Uterus (tissue), 4 donors: Measurements from ENCODE around the gene HCFC1. TPM values are rescaled to one million over a fixed set of nuclear protein-coding genes. Genes with fewer than 3 reads are reported as not detected.

Experiments used
- DNase-seq, 2 donors: peaks; one replicate each; pipeline ENCODE4 v3.0.0-alpha.2; 2019 to 2020
- H3K27ac ChIP-seq, 2 donors: fragments of 200-600 bp; sonication (generic); 1 replicate in 1 of 2; 2 replicates in 1 of 2; pipeline ENCODE4 v1.5.1; 2016 to 2018
- H3K27me3 ChIP-seq, 2 donors: fragments of 200-600 bp; sonication (generic); one replicate each; pipeline ENCODE4 v1.5.1; 2018 to 2019; ENCODE audit warnings: control low read depth in 1 of 2
- H3K36me3 ChIP-seq, 2 donors: fragments of 200-600 bp; sonication (generic); one replicate each; pipeline ENCODE4 v1.5.1; 2019; ENCODE audit warnings: control low read depth in 1 of 2
- H3K4me1 ChIP-seq, 2 donors: fragments of 200-600 bp; sonication (generic); one replicate each; pipeline ENCODE4 v1.5.1; 2018 to 2019; ENCODE audit warnings: control low read depth in 1 of 2
- H3K4me3 ChIP-seq, 2 donors: fragments of 200-600 bp; sonication (generic); 1 replicate in 1 of 2; 2 replicates in 1 of 2; pipeline ENCODE4 v1.5.1; 2018 to 2019; ENCODE audit warnings: mild to moderate bottlenecking in 1 of 2
- H3K9me3 ChIP-seq, 2 donors: fragments of 200-600 bp; sonication (generic); one replicate each; pipeline ENCODE4 v1.5.1; 2019; ENCODE audit warnings: control low read depth in 1 of 2
- POLR2A ChIP-seq, 2 donors: fragments of 450-650 bp; IDR thresholded peaks; one replicate each; pipeline ENCODE4 v1.6.1; 2016; ENCODE audit warnings: antibody characterized with exemption in 2 of 2, mild to moderate bottlenecking in 1 of 2, moderate library complexity in 1 of 2
- intact Hi-C: fragments of 100-400 bp; cut with DNase I; formaldehyde crosslinking; loops from one replicate; pipeline ENCODE4 v1.15.1; 2023; ENCODE audit warnings: low total_unique reads
- total RNA-seq, 4 donors: library from RNA; depleted of rRNA in 3 of 4; stranded (reverse); fragments of >200 nt in 3 of 4; gene quantifications; one replicate each; pipeline versions ENCODE4 v1.1.0 to v1.2.4, GENCODE V29; 2014 to 2023
- TF ChIP-seq, protein P1 (sequence below), 4 experiments: fragments of 200-600 bp in 2 of 4; fragments of 450-650 bp in 2 of 4; sonication (generic) in 2 of 4; IDR thresholded peaks; one replicate each; pipeline ENCODE4 v1.5.1; 2016 to 2019; ENCODE audit warnings: antibody characterized with exemption in 4 of 4, mild to moderate bottlenecking in 2 of 4, moderate library complexity in 1 of 4
- donor health status: DM: yes; HTN: yes; CAD: no.

HCFC1 gene
- total RNA-seq, 4 donors from 2014 or later = 20.9 to 65.7 (median 37.3) TPM

DNA sequence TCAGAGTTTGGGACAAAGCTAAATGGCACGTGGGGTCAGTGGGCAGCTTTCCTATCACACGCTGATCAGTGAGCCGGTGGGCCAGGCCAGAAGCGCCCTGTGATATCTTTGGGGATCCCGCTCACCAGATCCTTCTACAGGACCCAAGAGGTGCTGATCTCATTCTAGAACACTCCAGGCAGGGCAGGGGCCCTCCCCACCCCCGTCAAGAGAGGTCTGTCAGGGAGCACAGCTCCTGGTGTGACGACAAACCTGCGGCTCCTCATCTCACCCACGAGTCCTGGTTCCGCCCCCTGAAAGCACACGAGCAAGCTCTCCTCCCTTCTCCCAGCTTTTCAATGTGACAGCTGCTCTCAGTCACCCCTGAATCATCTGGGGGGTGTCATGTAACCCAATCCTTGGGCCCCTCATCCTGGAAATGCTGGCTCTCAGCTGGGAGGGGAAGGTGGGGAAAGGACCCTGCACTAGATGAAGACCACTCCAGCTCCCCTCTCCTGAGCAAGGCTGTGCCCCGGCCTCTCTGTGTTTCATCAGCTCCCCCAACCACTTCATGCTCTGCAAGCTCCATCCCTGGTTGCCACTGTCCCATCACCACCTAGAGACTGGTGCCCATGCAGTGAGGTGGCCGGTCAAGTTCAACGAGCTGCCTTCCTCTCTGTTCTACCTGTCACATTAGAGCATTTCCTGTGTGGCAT lies 4.6 kb downstream of the HCFC1 start:
- DNase-seq = no peak
- Histone ChIP-seq H3K27me3 (no peaks in the 10 kb centered on the region), H3K27ac (peak overlapping the region; percentile 8 to 21), H3K9me3 (no peaks in the 10 kb centered on the region), H3K4me3 (no peak overlapping the region), H3K36me3 (no peaks in the 10 kb centered on the region), H3K4me1 (no peaks in the 10 kb centered on the region)
- intact Hi-C loops = no loop called here
- TF ChIP-seq, protein P1, sequence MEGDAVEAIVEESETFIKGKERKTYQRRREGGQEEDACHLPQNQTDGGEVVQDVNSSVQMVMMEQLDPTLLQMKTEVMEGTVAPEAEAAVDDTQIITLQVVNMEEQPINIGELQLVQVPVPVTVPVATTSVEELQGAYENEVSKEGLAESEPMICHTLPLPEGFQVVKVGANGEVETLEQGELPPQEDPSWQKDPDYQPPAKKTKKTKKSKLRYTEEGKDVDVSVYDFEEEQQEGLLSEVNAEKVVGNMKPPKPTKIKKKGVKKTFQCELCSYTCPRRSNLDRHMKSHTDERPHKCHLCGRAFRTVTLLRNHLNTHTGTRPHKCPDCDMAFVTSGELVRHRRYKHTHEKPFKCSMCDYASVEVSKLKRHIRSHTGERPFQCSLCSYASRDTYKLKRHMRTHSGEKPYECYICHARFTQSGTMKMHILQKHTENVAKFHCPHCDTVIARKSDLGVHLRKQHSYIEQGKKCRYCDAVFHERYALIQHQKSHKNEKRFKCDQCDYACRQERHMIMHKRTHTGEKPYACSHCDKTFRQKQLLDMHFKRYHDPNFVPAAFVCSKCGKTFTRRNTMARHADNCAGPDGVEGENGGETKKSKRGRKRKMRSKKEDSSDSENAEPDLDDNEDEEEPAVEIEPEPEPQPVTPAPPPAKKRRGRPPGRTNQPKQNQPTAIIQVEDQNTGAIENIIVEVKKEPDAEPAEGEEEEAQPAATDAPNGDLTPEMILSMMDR (IDR thresholded peaks at IDR 0.05) = no peak
- no peak for TF ChIP-seq POLR2A (IDR thresholded peaks at IDR 0.05)

DNA sequence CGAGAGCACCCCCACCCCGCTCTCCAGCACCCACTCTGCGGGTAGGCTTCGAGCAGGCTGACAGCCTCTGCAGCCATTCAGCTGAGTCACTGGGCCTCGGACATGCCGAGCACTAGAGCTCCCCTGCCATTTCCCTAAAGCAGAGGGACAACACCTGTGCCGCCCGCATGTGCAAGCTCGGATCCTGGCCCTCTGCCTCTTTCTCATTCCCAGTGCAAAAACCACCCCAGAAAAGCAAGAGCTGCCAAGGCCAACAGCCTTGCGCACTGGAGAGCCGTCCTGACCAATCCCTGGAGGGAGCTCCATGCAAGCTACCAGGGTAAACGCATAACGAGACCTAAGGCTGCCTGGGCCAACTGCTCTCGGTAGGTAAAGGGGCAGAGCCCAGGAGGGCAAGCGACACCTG lies 5.3 kb downstream of the HCFC1 start:
- H3K4me1 ChIP-seq = no peaks in the 10 kb centered on the region
- no peaks in the 10 kb centered on the region for H3K27me3 ChIP-seq
- peak overlapping the region in 1 of 2 donors; percentile 21 for H3K27ac ChIP-seq
- H3K9me3 ChIP-seq = no peaks in the 10 kb centered on the region
- TF ChIP-seq, protein P1 (IDR thresholded peaks at IDR 0.05) = no peak
- TF ChIP-seq POLR2A (IDR thresholded peaks at IDR 0.05) = no peak
- intact Hi-C loops = no loop called here
- peak in 1 of 2 donors; percentile 39 for DNase-seq
- no peak overlapping the region for H3K4me3 ChIP-seq
- H3K36me3 ChIP-seq = no peaks in the 10 kb centered on the region

DNA sequence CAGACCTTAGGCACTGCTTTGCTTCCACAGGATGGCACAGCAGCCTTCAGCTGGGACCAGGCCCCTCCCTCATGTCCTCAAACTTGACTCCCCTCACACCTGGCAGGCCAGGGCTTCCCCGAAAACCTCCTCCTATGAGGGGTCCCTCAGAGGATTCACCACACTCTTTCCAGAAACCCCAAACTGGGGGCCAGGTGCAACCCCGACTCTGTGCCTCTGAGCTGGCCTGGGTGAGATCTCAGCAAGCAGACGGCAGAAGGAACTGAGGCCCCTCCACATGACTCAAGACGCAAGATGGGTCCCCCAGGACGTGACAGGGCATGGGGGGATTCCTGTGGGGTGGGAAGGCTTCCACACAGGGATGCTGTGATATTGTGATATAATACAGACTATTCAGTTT lies 6.2 kb downstream of the HCFC1 start:
- H3K4me3 ChIP-seq = no peak overlapping the region
- H3K36me3 ChIP-seq = no peaks in the 10 kb centered on the region
- no peak for TF ChIP-seq POLR2A (IDR thresholded peaks at IDR 0.05)
- TF ChIP-seq, protein P1 (IDR thresholded peaks at IDR 0.05) = no peak
- H3K4me1 ChIP-seq = no peaks in the 10 kb centered on the region
- DNase-seq = no peak
- H3K27ac ChIP-seq = no peak overlapping the region
- intact Hi-C loops = no loop called here
- H3K9me3 ChIP-seq = no peaks in the 10 kb centered on the region
- H3K27me3 ChIP-seq = no peaks in the 10 kb centered on the region

DNA sequence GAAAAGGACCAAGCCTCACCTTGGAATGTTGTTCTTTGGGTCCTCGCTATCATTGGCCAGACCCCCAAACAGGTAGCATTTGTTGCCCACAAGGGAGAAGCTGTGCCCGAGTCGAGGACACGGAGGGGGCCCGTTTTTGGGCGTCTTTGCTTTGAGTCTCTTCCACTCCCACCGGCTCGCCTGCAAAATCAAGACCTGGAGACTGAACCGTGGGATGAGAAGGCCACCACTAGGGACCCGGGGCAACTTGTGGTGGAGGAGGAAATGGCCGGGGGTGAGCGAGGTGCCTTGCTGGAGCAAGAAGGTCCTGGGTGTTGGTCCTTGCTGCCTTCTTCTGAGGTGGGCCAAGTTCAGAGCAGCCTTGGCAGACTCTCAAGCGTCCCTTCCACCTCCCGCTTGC lies 7.5 kb downstream of the HCFC1 start:
- Histone ChIP-seq H3K4me1 (no peaks in the 10 kb centered on the region), H3K4me3 (no peak overlapping the region), H3K9me3 (no peaks in the 10 kb centered on the region), H3K36me3 (no peaks in the 10 kb centered on the region), H3K27ac (no peak overlapping the region), H3K27me3 (no peaks in the 10 kb centered on the region)
- intact Hi-C loops = no loop called here
- DNase-seq = no peak
- TF ChIP-seq POLR2A (IDR thresholded peaks at IDR 0.05) = no peak
- TF ChIP-seq, protein P1 (IDR thresholded peaks at IDR 0.05) = no peak

DNA sequence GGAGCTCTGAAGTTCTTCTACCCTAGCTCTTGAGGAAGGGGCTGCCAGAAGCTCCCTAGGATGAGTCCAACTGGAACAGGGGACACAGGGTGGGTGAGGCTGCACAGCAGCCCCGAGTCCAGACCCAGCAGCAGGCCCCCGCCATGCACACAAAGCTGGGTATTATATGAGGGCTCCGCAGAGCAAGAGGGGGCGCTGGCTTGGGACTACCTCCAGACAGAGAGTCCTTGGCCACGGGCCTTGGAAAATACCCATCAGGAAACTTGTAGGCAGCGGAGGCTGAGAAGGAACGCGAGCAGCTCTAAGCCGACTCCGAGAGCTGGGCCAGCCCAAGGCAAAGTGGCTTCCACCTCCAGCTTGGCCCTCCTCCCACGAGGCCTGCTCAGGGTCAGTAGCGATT lies 8.1 kb downstream of the HCFC1 start:
- Histone ChIP-seq H3K36me3 (no peaks in the 10 kb centered on the region), H3K4me1 (no peaks in the 10 kb centered on the region), H3K27ac (no peak overlapping the region), H3K27me3 (no peaks in the 10 kb centered on the region), H3K4me3 (no peak overlapping the region), H3K9me3 (no peaks in the 10 kb centered on the region)
- intact Hi-C loops = no loop called here
- DNase-seq = no peak
- TF ChIP-seq, protein P1 (IDR thresholded peaks at IDR 0.05) = no peak
- no peak for TF ChIP-seq POLR2A (IDR thresholded peaks at IDR 0.05)
